H1 (cell line): Measurements from ENCODE around the gene SERPINB1. TPM values are rescaled to one million over a fixed set of nuclear protein-coding genes. Genes with fewer than 3 reads are reported as not detected.
A peak's percentile ranks its signal among the peaks of the same experiment; 100 is the strongest.

Source experiments
- CEBPB ChIP-seq: IDR thresholded peaks from 2 replicates; pipeline ENCODE4 v1.6.1; 2012; ENCODE audit warnings: low read depth, low read length
- EP300 ChIP-seq, 2 experiments: IDR thresholded peaks; 1 replicate in 1 of 2; 2 replicates in 1 of 2; pipeline ENCODE4 v1.6.1; 2011 to 2012; ENCODE audit warnings: low read depth in 2 of 2, low read length in 2 of 2, mild to moderate bottlenecking in 2 of 2, borderline replicate concordance in 1 of 2, inconsistent platforms in 1 of 2, moderate library complexity in 1 of 2
- KDM1A ChIP-seq: fragments of 200-600, 300-600 bp; sonication (generic); IDR thresholded peaks from 2 replicates; pipeline ENCODE4 v1.7.1; 2016; ENCODE audit warnings: mild to moderate bottlenecking, low read length, borderline replicate concordance
- KDM5A ChIP-seq: fragments of 200-600 bp; IDR thresholded peaks from 2 replicates; pipeline ENCODE4 v1.7.1; 2012; ENCODE audit warnings: mild to moderate bottlenecking, low read length, inconsistent platforms, mixed read lengths
- MAFK ChIP-seq: IDR thresholded peaks from 2 replicates; pipeline ENCODE4 v1.6.1; 2012; ENCODE audit warnings: low read depth, mild to moderate bottlenecking, improper control_type of control experiment, low read length
- POLR2A ChIP-seq, 2 experiments: IDR thresholded peaks; 1 replicate in 1 of 2; 2 replicates in 1 of 2; pipeline ENCODE4 v1.6.1; 2011; ENCODE audit warnings: low read depth in 2 of 2, low read length in 2 of 2, mild to moderate bottlenecking in 2 of 2; ENCODE audit errors: control extremely low read depth in 1 of 2
- POU5F1 ChIP-seq: IDR thresholded peaks from 2 replicates; pipeline ENCODE4 v1.6.1; 2011; ENCODE audit warnings: low read depth, mild to moderate bottlenecking, low read length, moderate library complexity
- RAD21 ChIP-seq, 2 experiments: IDR thresholded peaks in 1 of 2; conservative IDR thresholded peaks in 1 of 2; 2 replicates each; pipeline ENCODE4 v1.6.1; 2011; ENCODE audit warnings: low read depth in 2 of 2, low read length in 2 of 2, improper control_type of control experiment in 1 of 2, inconsistent platforms in 1 of 2, mild to moderate bottlenecking in 1 of 2, moderate library complexity in 1 of 2
- RNF2 ChIP-seq: fragments of 200-900, 300-1000 bp; sonication (generic); IDR thresholded peaks from 2 replicates; pipeline ENCODE4 v1.7.1; 2016; ENCODE audit warnings: borderline replicate concordance, low read depth, mild to moderate bottlenecking, antibody characterized with exemption, low read length; ENCODE audit not compliant: poor library complexity, severe bottlenecking; ENCODE audit errors: missing control alignments
- RXRA ChIP-seq: IDR thresholded peaks from 2 replicates; pipeline ENCODE4 v1.6.1; 2011; ENCODE audit warnings: low read depth, mild to moderate bottlenecking, low read length, moderate library complexity; ENCODE audit not compliant: insufficient read depth
- SP1 ChIP-seq: IDR thresholded peaks from 2 replicates; pipeline ENCODE4 v1.6.1; 2011; ENCODE audit warnings: low read depth, low read length
- SP4 ChIP-seq: IDR thresholded peaks from 2 replicates; pipeline ENCODE4 v1.6.1; 2012; ENCODE audit warnings: low read length, inconsistent platforms
- TCF12 ChIP-seq: IDR thresholded peaks from 2 replicates; pipeline ENCODE4 v1.6.1; 2011; ENCODE audit warnings: low read depth, mild to moderate bottlenecking, low read length
- polyA plus RNA-seq, 7 experiments: library from polyadenylated mRNA; depleted of rRNA in 3 of 7; stranded (reverse) in 5 of 7; unstranded in 2 of 7; fragments of >200 nt in 5 of 7; fragments of 200-250 nt in 2 of 7; gene quantifications; 1 replicate in 5 of 7; 2 replicates in 1 of 7; 4 replicates in 1 of 7; pipeline versions ENCODE4 v1.2.1 to v1.2.3, GENCODE V29; 2011 to 2013; ENCODE audit warnings: missing spikeins in 2 of 7, mixed read lengths in 2 of 7
- total RNA-seq: library from RNA; stranded (reverse); fragmentation: NEBNext Ultra II Directional; extraction: Animal tissue kit (Norgen Biotek cat#: 25700); gene quantifications from 2 replicates; pipeline ENCODE4 v1.2.1, GENCODE V29; 2021

The SERPINB1 gene
- total and polyA plus RNA-seq, 2 of the 8 experiments (the other 6 are each of a cell fraction or from before 2014, with no cell fraction given) = 8.1 to 17.3 TPM

DNA sequence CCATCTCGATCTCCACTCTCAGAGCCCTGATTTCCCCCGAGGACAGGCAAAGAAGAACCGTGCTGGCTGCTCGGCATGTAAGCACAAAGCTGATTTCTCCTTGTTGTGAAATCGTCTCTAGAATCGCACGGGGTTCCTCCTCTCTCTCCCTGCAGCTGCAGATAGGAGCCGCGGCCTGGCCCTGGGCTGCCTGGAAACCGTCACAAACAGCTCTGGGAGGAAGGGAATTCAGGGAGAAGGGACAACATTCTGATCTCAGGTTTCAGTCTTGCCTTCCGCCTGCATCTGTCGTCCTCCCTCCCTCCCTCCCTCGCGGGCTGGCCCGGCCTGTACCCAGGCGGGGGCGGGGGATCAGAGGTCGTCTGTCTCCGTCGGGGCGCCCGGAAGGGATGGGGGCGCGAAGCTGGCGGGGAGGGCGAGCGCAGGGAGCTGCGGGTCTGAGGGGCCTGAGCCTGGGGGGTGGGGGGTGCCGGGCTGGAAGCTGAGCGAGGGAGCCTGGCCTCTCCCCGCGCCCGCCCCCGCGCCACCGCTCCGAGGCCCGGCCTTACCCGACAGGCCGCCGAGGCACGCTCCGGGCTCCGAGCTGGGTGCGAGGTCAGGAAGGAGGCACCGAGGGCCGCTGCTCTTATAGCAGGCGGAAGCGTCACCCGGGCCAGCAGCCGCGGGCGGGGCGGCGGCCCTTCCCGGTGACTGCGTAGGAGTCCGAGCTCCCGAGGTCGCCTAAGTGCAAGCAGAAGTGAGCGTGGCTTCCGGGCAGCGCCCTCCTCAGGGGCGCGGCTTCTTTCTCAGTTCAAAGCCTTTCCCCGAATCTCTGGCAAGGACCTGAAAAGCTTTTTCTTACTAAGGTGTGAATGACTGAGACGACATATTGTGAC is at the start of gene SERPINB1 (continued):
- TF ChIP-seq RAD21 (IDR thresholded peaks at IDR 0.05 in 1 of 2, conservative IDR thresholded peaks at IDR 0.05 in 1 of 2; ENCODE audit: low read depth in 2 of 2, low read length in 2 of 2) (peak in 1 of 2 experiments; percentile 19; a peak in 1 of 4 replicates), EP300 (IDR thresholded peaks at IDR 0.05; ENCODE audit: borderline replicate concordance in 1 of 2, low read depth in 2 of 2, low read length in 2 of 2) (peak in 1 of 2 experiments; percentile 34; a peak in 1 of 3 replicates), KDM5A (no peak), POLR2A (IDR thresholded peaks at IDR 0.05; ENCODE audit: control extremely low read depth in 1 of 2, low read depth in 2 of 2, low read length in 2 of 2) (peak; percentile 59 to 79), MAFK (no peak), CEBPB (peak; percentile 76; the same call in 1 of the 2 replicates), RXRA (0 out of 2 replicates have a peak, but pooled peaks have one; percentile 40), SP4 (0 out of 2 replicates have a peak, but pooled peaks have one; percentile 72), RNF2 (no peak), POU5F1 (no peak), TCF12 (peak; percentile 52; the same call in 1 of the 2 replicates), KDM1A (peak; percentile 78), SP1 (no peak)
